ENCODE data around the gene SNX22. TPM values are rescaled to one million over a fixed set of nuclear protein-coding genes. Genes with fewer than 3 reads are reported as not detected.
"Not testable (repeated sequence)": the region's sequence is repeated elsewhere in the genome, so short reads cannot be mapped to it uniquely, and the experiment has no call there.

SNX22 gene
- total RNA-seq, 2 experiments from 2014 or later, result 0.14 to 0.19 TPM

- no peak overlapping the region for H3K27ac Mint-ChIP-seq
- Histone ChIP-seq H3K36me3 (ENCODE audit: insufficient read depth, low read length) (peaks cover 10% of the 10 kb centered on the region), H3K4me3 (ENCODE audit: low read length) (no peak overlapping the region), H3K4me1 (ENCODE audit: insufficient read depth, low read length) (peaks cover 10% of the 10 kb centered on the region), H3K27me3 (ENCODE audit: control insufficient read depth in 1 of 2, insufficient read depth in 2 of 2, low read length in 2 of 2) (no peaks in the 10 kb centered on the region), H3K27ac (ENCODE audit: low read depth in 1 of 2, low read length in 2 of 2) (no peak overlapping the region), H3K9me3 (ENCODE audit: control insufficient read depth in 1 of 2, insufficient read depth in 1 of 2, low read length in 2 of 2) (no peaks in the 10 kb centered on the region)
- no peak for ATAC-seq (ENCODE audit: poor library complexity)
- TF ChIP-seq, protein P1, sequence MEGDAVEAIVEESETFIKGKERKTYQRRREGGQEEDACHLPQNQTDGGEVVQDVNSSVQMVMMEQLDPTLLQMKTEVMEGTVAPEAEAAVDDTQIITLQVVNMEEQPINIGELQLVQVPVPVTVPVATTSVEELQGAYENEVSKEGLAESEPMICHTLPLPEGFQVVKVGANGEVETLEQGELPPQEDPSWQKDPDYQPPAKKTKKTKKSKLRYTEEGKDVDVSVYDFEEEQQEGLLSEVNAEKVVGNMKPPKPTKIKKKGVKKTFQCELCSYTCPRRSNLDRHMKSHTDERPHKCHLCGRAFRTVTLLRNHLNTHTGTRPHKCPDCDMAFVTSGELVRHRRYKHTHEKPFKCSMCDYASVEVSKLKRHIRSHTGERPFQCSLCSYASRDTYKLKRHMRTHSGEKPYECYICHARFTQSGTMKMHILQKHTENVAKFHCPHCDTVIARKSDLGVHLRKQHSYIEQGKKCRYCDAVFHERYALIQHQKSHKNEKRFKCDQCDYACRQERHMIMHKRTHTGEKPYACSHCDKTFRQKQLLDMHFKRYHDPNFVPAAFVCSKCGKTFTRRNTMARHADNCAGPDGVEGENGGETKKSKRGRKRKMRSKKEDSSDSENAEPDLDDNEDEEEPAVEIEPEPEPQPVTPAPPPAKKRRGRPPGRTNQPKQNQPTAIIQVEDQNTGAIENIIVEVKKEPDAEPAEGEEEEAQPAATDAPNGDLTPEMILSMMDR (IDR thresholded peaks at IDR 0.05), result no peak
- no peaks in the 10 kb centered on the region for H3K9me3 Mint-ChIP-seq
- no peak for DNase-seq
- peaks cover 77% of the 10 kb centered on the region for H3K4me1 Mint-ChIP-seq (ENCODE audit: low read depth)
- peaks cover 35% of the 10 kb centered on the region for H3K36me3 Mint-ChIP-seq (ENCODE audit: low read depth)
- no peaks in the 10 kb centered on the region for H3K27me3 Mint-ChIP-seq
- ChIA-PET POLR2A (interaction anchor here (1.0 kb wide), 1 partner anchor 11 kb away, joined by 3 read pairs; the partner anchor contains the start of gene SNX1), CTCF (no interaction called here)
- intact Hi-C loops (cut with DNase I, micrococcal nuclease), result no loop called here
- H3K4me3 Mint-ChIP-seq, result no peak overlapping the region
Measured at GRCh38 chr15:64107337-64107736, 44.2 kb upstream of the SNX22 start.

DNA sequence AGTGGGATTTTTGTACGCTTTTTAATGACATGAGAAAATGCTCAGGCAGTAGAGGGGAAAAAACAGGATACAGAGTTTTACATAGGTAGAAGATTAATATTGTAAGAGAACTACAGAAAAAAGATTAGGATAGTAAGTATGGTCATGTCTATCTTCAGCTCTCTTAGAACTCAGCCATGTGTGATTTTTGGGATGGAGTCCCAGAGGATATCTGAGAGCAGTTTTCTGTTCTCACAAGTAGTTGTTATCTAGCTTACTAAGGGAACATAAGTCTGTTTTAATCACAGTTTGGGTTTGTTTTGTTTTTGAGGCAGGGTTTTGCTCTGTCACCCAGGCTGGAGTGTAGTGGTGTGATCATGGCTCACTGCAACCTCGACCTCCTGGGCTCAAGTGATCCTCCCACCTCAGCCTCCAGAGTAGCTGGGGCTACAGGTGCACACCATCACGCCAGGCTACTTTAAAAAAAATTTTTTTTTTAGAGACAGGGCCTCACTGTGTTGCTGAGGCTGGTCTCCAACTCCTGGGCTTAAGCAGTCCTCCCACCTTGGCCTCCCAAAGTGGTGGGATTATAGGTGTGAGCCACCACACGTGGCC lies 41.3 kb upstream of the SNX22 start:
- H3K27ac Mint-ChIP-seq, result peak overlapping the region; percentile 63
- H3K4me1 ChIP-seq (ENCODE audit: insufficient read depth, low read length); intact Hi-C loops (cut with DNase I, micrococcal nuclease): not testable (repeated sequence)

DNA sequence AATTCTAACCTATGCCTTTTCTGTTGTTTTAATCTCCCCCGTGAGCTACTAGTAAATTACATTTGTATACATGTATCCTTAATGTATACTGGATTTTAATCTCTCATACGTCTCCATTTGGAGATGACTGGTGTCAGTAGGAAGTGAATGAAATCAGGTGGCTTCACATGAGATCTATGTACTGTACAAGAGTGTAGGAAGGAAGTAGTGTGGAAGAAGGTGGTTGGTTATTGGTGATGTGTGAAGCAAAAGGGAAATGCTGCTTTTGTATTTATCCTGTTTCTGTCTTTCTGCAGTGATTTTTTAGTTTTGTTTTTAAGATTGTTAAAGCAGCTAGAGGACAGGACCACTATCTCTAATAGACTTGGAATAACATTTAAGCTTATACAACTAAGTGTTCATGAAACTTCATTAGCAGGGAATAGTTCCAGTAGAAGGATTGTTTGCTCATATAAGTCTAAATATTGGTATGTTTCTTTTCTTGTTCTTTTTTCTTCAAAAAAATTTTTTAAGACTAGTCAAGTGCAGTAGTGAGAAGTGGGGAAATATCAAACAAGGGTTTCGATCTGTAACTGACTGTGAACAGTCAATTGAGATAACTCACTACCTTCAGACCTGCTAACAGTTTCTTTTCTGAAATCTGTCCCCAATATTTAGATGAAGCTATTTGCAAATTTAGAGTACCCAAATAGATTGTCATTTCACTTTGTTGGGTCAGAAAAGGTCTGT lies 40.4 kb upstream of the SNX22 start:
- H3K4me1 Mint-ChIP-seq (ENCODE audit: low read depth), result peaks cover 61% of the 10 kb centered on the region
- H3K36me3 Mint-ChIP-seq (ENCODE audit: low read depth), result peaks cover 58% of the 10 kb centered on the region
- H3K27me3 Mint-ChIP-seq, result no peaks in the 10 kb centered on the region
- ChIA-PET CTCF (interaction anchor here (1.3 to 1.4 kb wide), 3 partner anchors 12 to 42 kb away, joined by 3 to 5 read pairs (median 3); no protein-coding TSS in a partner anchor), POLR2A (interaction anchor here (0.7 kb wide), 1 partner anchor 8 kb away, joined by 3 read pairs; no protein-coding TSS in a partner anchor)
- Histone ChIP-seq H3K27ac (ENCODE audit: low read depth in 1 of 2, low read length in 2 of 2) (no peak overlapping the region), H3K36me3 (ENCODE audit: insufficient read depth, low read length) (peaks cover 44% of the 10 kb centered on the region), H3K27me3 (ENCODE audit: control insufficient read depth in 1 of 2, insufficient read depth in 2 of 2, low read length in 2 of 2) (no peaks in the 10 kb centered on the region), H3K4me3 (ENCODE audit: low read length) (no peak overlapping the region), H3K4me1 (ENCODE audit: insufficient read depth, low read length) (peaks cover 8% of the 10 kb centered on the region), H3K9me3 (ENCODE audit: control insufficient read depth in 1 of 2, insufficient read depth in 1 of 2, low read length in 2 of 2) (no peaks in the 10 kb centered on the region)
- TF ChIP-seq, protein P1 (IDR thresholded peaks at IDR 0.05), result no peak
- H3K27ac Mint-ChIP-seq, result peak overlapping the region; percentile 32
- peak; percentile 34 for ATAC-seq (ENCODE audit: poor library complexity)
- H3K4me3 Mint-ChIP-seq, result no peak overlapping the region
- DNase-seq, result peak in 2 of 14 experiments; percentile 16 to 45
- no peaks in the 10 kb centered on the region for H3K9me3 Mint-ChIP-seq
- intact Hi-C loops (cut with DNase I, micrococcal nuclease), result no loop called here

More for the DNA sequence above, 41.3 kb upstream of the SNX22 start:
- not testable (repeated sequence) for H3K27ac ChIP-seq (ENCODE audit: low read depth in 1 of 2, low read length in 2 of 2); H3K27me3 ChIP-seq (ENCODE audit: control insufficient read depth in 1 of 2, insufficient read depth in 2 of 2, low read length in 2 of 2); H3K4me3 Mint-ChIP-seq; H3K9me3 ChIP-seq (ENCODE audit: control insufficient read depth in 1 of 2, insufficient read depth in 1 of 2, low read length in 2 of 2); H3K4me3 ChIP-seq (ENCODE audit: low read length); H3K27me3 Mint-ChIP-seq; H3K9me3 Mint-ChIP-seq; DNase-seq; ATAC-seq (ENCODE audit: poor library complexity)
- POLR2A ChIA-PET, result interaction anchor here (0.7 to 1.1 kb wide), 2 partner anchors 9 to 17 kb away, joined by 3 to 4 read pairs; partner anchors contain the start of gene CIAO2A
- Mint-ChIP-seq H3K36me3 (ENCODE audit: low read depth) (peaks cover 50% of the 10 kb centered on the region), H3K4me1 (ENCODE audit: low read depth) (peaks cover 66% of the 10 kb centered on the region)
- H3K36me3 ChIP-seq (ENCODE audit: insufficient read depth, low read length), result peaks cover 36% of the 10 kb centered on the region
- CTCF ChIA-PET, result interaction anchor here (1.3 kb wide), 1 partner anchor 11 kb away, joined by 3 read pairs; no protein-coding TSS in a partner anchor

All from CD4-positive, alpha-beta T cell (primary cell).